IPS-18c (cell line): ENCODE data around the gene ETV3L.

Experiments used
- H3K4me3 ChIP-seq: 2 replicates; pipeline ENCODE4 v1.7.0; 2013; ENCODE audit warnings: low read depth, mild to moderate bottlenecking, low read length, moderate library complexity; ENCODE audit not compliant: insufficient read depth
- H3K9me3 ChIP-seq: one replicate; pipeline ENCODE4 v1.6.1; 2013; ENCODE audit warnings: mild to moderate bottlenecking, low read length, moderate library complexity; ENCODE audit not compliant: control insufficient read depth, insufficient read depth

Gene ETV3L

DNA sequence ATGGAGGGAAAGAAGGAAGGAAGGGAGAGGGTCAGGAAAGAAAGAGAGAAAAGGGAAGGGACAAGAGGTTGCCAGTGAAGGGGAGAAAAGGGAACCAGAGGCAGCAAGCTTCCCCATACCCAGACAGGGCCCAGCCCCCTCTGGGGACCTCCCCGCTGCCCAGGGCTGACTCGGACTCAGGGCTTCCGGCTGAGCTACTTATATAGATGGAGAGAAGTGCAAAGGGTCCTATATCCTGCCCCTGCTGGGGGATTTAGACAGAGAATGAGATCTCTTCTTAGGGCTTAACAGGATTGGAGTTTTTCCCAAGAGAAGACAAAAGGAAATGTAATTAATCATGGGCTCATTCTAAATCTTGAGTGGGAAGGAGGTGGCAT lies at the start of gene ETV3L:
Gene ETV3L, minus strand, starts transcription at position 176 of the 377 bp plus-strand sequence. CDS start 285 bp downstream, outside the sequence.
- Histone ChIP-seq H3K9me3 (no peaks in the 10 kb centered on the region), H3K4me3 (no peak within 1 kb of the TSS)

DNA sequence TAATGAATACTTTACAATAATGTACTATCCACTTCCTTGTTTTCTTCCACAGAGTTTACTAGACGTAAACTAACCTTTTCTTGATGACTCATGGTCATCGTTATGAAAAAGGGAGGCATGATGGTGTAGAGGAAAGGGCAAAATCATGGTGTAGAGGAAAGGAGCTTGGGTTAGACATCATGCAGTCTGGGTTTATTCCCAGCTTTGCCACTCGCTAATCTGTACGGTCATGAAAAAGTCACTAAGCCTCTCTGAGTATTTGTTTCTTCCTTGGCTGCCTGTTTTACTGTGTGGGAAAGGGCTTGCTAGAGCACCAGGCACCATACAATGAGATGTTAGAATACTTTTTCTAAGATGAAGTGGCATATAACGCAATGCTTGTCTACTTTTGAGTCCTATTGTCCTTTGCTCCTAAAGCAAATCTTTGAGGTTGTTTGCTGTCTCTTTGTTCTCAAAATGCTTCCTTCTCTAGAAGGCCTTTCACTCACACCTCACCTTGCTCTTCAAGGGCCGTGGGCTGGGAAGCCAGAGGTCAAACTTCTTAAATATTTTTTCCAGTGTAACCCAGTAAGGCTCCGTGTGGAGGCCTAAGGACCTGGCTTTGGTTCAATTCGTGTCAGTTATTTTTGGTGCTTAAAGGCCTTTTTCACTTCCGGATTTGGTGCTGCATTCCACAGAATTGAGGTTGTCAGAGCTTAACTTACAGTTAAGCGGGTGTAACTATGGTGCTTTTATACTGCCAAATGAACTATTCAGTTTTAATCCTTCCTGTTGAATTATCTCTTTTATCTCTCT lies 48.5 kb upstream of the ETV3L start:
- no peak overlapping the region for H3K4me3 ChIP-seq
- no peaks in the 10 kb centered on the region for H3K9me3 ChIP-seq

DNA sequence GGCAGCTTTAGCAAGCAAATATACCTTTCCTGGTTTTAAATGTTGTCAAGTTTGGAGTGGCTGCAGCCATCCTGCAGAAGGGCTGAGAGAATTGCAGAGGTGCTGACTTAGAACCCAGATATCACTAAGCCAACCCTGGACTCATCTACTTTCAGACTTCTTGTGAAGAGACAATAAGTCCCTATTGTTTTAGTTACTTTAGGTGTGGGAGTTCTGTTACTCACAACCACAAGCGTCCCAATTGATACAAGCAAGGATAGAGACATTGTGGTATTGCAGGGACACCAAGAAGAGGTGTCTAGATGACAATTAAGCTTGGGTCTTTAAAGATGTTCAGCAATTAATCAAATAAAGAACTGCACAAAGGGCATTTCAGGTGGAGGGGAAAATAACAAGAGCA lies 47.4 kb upstream of the ETV3L start:
- H3K9me3 ChIP-seq: no peaks in the 10 kb centered on the region
- H3K4me3 ChIP-seq: no peak overlapping the region

DNA sequence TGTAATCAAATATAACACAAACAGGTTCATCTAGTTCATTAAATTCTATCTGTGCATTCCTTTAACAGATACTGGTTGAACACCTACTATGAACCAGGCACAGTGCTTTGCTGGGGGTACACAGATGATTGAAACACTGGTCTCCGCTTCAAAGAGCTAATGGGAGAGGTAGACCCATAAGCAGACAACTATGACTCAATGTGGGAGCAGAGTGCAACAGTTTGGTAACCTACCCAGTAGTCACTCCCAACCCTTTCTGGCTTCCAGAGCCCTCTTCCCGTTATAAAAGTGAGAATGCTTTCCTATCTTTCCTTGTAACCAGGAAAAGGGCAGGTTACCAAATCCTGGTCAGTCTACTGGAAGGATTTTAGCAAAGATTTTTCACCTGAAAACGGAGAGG lies 46.6 kb upstream of the ETV3L start:
- no peak overlapping the region for H3K4me3 ChIP-seq
- H3K9me3 ChIP-seq: no peaks in the 10 kb centered on the region

DNA sequence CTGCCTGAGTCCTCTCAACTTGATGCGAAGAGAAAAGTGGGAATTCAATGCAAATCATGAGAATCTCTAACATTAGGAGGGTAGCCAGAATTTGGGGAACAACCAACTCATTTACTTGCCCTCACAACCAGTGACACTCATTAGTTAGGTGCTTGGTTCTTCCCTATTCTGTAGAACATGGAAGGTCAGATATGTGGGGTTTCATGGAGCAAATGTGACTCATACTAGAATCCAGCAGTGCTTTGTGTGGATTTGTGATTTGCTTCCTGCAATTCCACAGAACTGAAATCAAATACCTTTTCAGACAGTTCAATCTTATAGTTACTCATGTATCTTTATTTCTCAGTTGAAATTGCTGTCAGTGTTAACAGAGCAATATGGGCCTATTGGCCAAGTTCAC lies 45.5 kb upstream of the ETV3L start:
- H3K4me3 ChIP-seq: no peak overlapping the region
- no peaks in the 10 kb centered on the region for H3K9me3 ChIP-seq

DNA sequence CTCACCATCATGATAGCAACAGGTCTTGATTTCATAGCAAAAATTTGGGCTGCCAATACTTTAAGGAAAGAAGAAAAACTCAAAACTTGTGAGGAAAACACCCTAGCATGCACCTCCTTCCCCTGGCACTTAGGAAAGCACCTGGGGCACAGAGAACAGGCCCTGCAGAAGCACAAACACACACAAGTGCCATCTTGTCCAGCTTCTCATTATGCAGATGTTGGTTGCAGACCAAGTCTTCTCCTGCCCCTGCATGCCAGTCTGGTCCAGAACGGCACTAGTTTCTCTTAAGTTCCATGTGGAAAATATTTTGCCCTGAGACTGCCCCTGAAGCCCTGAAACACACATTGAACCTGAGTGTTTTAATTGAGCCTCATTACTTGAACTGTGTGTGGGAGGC lies 44.9 kb upstream of the ETV3L start:
- no peaks in the 10 kb centered on the region for H3K9me3 ChIP-seq
- no peak overlapping the region for H3K4me3 ChIP-seq

DNA sequence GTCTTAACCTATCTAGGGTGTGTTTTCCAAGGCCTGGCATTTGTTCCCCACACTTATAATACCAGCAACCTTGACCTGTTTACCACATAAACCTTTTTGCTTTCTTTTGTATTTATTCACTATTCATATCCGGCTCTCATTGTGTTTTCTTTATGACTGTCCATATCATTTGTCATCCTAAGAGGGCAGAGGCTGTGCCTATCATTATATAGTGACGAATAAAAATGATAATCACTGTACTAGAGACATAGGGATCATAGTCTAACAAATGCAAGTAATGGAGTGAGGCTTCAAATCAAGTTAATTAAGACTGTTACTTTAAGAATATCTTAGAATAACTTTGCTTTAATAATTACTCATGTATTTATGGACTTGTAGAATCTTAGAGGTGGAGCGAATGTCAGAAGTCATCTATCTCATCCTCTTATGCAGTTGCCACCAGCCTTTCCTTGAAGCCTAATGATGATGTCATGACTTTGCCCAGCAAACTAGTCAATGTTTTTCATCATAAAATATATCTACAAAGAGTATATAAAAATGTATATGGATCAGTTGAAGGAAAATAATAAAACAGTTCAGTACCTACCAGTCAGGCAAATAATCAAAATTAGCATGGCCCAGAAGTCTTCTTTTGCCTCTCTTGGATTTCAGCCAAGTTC lies 43.3 kb upstream of the ETV3L start:
- Histone ChIP-seq H3K4me3 (no peak overlapping the region), H3K9me3 (no peaks in the 10 kb centered on the region)

DNA sequence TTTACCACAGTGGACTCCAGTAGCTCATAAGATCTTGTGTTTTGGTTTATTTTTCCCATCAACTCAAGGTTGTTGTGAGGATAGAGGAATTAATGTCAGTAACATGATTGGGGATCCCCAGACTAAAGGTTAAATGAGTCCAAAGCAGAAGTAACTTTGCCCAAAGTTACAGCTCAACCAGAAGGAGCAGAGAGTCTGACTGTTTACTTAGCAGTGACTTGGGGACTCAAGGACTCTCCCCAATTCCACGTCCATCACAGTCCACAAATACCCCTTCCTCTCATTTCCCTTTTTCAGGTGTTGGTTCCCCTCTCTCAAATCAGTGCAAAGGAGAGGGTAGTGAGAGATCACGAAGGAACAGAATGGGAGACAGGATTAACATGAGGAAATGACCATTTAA lies 42.6 kb upstream of the ETV3L start:
- no peaks in the 10 kb centered on the region for H3K9me3 ChIP-seq
- H3K4me3 ChIP-seq: no peak overlapping the region

DNA sequence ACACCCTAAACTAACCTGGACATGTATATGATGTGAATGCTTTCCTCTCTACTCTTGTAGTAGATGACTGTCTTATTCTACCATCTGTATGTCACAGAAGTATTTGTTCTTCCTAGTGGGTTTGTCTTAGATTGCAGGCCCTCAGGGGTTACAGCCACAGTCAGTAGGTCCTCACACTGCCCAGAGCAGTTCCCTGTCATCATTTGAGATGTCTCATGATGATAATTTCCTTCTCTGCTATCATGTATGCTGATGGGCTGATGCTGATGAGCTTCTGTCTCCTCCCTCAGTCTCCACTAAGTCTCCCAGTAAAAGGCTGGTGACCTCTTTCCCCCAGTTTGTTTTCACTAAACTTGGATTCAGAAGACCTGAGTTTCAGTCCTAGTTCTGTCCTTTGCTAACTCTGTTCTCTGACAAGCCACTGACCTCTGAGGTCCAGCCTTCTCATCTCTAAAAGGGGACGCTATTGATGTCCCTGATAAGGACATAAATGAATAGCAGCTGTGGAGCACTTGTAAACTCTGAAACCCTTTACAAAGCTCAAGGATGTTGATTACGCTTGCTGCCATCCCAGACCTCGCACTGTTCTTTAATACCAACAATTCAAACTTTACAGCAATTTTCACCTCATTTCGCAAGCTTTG lies 41.7 kb upstream of the ETV3L start:
- Histone ChIP-seq H3K9me3 (no peaks in the 10 kb centered on the region), H3K4me3 (no peak overlapping the region)

DNA sequence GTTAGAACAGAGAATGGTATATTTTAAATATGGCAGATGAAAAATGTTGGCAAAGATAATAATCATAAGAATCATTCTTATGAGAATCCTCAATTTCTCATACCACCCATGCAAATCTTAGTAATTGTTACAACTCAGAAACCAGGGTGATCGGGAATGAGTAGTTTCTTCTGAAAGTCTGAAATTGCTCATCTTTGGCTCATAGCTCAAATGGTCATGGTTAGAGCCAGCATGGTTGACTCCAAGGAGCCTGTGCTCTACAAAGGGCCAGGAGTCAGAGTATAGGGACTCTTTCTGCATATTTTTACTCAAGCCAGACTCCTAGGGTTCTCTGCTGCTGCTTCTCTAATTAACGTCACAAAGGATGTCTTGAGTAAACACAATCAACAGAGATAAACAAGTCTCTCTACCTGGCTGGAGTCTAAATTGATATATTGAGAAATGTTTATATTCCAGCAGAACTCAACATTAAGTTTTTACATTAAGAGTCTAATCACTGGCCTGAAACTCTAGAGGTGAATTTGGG lies 40.5 kb upstream of the ETV3L start:
- Histone ChIP-seq H3K4me3 (no peak overlapping the region), H3K9me3 (no peaks in the 10 kb centered on the region)

DNA sequence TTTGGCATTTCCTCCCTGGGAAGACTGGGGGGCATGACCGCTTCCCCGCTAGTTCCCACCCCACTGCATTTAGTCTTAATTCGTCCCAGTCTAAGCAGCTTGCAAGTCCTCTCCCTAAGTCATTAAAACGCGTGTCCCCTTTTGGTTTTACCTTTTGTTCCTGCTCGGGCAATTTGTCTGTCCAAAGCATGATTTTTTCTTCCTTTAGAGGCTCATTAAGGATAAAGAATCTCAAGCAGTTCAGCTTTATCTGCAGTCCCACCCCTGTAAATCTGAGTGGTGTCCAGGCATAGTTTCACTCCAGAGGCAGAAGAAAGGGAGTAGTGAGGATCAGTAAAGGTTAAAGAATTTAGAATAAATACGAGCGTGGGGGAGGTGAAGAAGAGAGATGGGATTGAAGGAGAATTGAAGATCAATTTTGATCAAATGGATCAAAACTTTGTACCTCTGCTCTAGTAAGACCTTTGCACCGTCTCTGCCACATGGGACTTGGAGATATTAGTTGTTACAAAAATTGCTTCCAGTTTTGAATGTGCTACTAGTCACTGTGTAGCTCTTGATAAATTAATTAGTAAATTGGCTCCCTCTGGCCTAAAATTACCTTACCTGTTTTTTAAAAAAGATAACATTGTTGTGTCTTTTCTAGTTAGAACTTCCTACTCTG lies 39.6 kb upstream of the ETV3L start:
- H3K4me3 ChIP-seq: peak overlapping the region; percentile 98
- no peaks in the 10 kb centered on the region for H3K9me3 ChIP-seq

DNA sequence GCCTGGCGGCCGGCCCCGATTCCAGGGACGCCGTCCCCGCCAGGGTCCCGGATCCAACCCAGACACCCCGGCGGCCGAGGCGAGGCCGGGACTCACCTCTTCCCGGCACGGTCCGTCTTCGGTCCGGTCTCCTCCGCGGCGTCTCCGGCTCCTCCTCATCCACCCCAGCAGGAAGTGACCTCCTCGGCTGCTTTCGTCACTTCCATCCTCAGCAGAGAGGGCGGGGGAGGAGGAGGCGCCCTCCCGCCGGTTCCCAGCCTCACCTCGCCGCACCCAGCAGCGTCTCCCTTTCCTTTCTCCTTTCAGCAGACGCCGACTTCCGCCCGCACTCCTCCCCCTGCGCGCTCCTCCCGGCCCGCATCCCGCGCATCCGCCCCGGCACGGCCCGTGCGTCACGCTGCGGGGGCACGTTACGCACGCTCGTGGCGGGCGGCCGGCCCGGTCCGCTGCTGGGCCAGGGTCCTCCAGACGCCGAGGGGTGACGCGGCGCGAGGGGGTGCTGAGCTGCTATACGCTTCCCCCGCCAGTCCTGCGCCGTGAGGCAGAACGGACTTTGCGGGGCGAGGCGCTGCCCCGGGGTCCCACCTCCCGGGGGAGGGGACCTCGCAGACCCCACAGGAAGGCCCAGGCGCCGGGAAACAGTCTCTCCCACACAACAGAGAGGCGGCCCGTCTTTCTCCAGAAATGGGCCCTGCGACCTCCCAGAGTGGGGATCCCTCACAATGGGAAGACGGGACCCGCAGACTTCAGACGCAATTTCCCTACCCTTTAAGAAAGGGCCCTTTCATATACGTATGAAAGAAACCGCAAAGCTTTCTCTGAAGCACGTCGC lies 38.8 kb upstream of the ETV3L start, which contains the start of gene ETV3:
Gene ETV3, minus strand, starts transcription at position 176 of the 832 bp plus-strand sequence. CDS start 2,043 bp downstream, outside the sequence.
- H3K9me3 ChIP-seq: no peaks in the 10 kb centered on the region
- peak within 1 kb of the TSS; percentile 98 for H3K4me3 ChIP-seq

DNA sequence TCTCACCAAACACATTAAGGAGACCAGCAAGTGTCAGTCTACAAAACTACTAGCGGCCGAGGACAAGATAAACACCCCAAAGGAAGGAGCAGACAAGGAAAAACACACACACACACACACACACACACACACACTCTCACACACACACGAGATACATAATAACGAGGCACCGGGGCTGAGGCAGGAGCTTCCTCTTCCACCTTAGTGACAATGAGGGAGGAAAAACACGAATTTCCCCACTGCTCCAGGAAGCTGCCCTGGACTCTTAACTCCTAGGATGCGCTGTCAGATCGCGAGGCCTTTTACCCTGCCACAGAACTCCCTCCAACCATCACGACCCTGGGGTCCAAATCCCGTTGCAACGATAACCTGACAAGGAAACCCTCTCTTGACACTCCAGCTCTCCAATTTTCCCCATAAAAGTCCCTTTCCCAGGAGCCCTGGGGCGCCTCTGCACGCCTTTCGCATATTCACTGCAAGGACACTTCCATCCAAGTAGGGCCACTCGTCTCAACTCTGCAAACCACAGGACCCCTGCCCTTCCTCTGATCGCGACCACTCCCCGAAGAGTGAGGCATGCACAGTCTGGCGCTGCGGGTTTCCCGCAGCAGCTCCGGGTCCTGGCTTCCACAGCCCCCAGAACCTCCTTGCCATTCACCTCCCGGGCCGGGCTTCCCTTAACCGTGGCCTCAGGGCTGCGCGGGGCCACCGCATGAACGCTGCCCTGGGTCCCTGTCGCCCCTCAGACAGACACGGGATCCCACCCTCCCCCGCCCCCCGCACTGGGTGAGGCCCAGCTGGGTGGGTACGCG lies 38.0 kb upstream of the ETV3L start:
- peak overlapping the region; percentile 98 for H3K4me3 ChIP-seq
- H3K9me3 ChIP-seq: no peaks in the 10 kb centered on the region

DNA sequence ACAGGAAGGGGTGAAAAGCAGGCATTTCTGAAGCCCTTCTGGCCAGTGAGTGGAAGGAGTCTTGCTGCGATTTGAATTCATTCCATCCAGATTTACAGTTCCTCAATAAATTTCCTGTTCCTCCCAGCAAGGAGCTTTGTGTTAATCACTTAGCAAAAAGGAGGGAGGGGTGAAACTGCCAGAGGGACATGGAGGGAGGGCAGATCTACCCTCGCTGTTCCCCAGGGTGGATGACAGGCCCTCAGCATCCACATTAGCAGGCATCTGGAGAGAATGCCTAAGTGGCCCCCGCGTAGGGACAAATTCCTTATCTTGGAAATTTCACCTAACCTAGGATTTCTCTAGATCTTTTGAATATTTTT lies 37.4 kb upstream of the ETV3L start:
- Histone ChIP-seq H3K4me3 (peak overlapping the region; percentile 98), H3K9me3 (no peaks in the 10 kb centered on the region)

DNA sequence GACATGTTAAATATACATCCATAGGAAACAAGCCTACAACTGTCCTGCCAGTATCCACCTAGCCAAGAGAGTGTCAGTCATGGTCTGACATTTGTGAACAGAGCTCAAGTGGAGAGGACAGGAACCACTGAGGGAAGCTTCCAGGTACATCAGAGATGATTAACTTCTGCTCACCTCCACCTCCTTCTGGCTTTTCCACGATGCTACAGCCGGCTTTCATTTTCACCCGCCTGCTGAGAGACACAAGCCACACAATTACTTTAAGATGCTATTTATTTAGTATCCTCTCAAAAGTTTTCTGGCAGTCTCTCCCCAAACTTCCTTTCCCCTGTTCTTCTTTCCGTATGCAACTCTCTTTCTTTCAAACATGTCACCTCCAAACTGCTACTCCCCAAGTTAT lies 36.5 kb upstream of the ETV3L start:
- no peaks in the 10 kb centered on the region for H3K9me3 ChIP-seq
- no peak overlapping the region for H3K4me3 ChIP-seq

DNA sequence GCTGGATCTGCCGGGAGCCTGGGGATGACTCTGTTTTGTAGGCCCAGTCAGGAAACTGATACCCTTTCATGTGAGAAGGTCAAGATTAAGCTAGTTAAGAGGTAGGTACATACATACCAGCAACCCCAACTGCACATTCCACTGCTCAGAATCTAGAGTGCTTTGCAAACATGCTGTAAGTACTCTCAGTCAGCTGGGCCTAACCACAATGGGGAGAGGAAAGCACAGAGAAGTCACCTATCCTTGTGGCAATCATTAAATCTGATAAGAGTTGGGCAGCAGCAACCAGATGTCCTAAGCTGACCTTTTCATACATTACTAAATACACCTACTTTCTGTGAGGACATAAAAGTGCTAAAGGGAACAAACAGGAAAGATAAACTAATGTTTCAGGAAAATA lies 36.0 kb upstream of the ETV3L start:
- no peaks in the 10 kb centered on the region for H3K9me3 ChIP-seq
- no peak overlapping the region for H3K4me3 ChIP-seq
